GM23338 (cell line): Measurements from ENCODE around the gene FBXW11. TPM values are rescaled to one million over a fixed set of nuclear protein-coding genes. Genes with fewer than 3 reads are reported as not detected.

Experiments
- ATAC-seq: fragments of 200-7000 bp; cut with Tn5 transposase; 3 replicates; pipeline ENCODE4 v1.9.1; 2020
- DNase-seq: peaks from one replicate; pipeline ENCODE4 v3.0.0-alpha.2; 2015; ENCODE audit warnings: low spot score
- H2AFZ ChIP-seq: fragments of 200-600 bp; sonication (generic); 2 replicates; pipeline ENCODE4 v1.8.0; 2016; ENCODE audit warnings: antibody characterized with exemption, mild to moderate bottlenecking, moderate library complexity
- H3F3A ChIP-seq: fragments of 200-600 bp; sonication (generic); replicated peaks from 2 replicates; pipeline ENCODE4 v1.8.0; 2017; ENCODE audit warnings: antibody characterized with exemption, mixed run types, low read depth
- H3K27ac ChIP-seq: fragments of 200-600 bp; sonication (generic); 2 replicates; pipeline ENCODE4 v1.6.1; 2016; ENCODE audit warnings: low read depth
- H3K27me3 ChIP-seq: fragments of 200-600 bp; sonication (generic); 2 replicates; pipeline ENCODE4 v1.8.0; 2016; ENCODE audit warnings: mild to moderate bottlenecking, mixed run types, moderate library complexity; ENCODE audit not compliant: insufficient read depth
- H3K36me3 ChIP-seq: fragments of 200-600 bp; sonication (generic); 2 replicates; pipeline ENCODE4 v1.8.0; 2016; ENCODE audit warnings: mild to moderate bottlenecking; ENCODE audit not compliant: insufficient read depth
- H3K4me1 ChIP-seq: fragments of 200-600 bp; sonication (generic); 2 replicates; pipeline ENCODE4 v1.8.0; 2016; ENCODE audit warnings: mild to moderate bottlenecking, moderate library complexity; ENCODE audit not compliant: insufficient read depth
- H3K4me2 ChIP-seq: fragments of 200-600 bp; sonication (generic); 2 replicates; pipeline ENCODE4 v1.7.1; 2017; ENCODE audit warnings: mixed run types
- H3K4me3 ChIP-seq: fragments of 200-600 bp; sonication (generic); 2 replicates; pipeline ENCODE4 v1.6.1; 2016; ENCODE audit warnings: mixed run types
- H3K79me2 ChIP-seq: fragments of 200-600 bp; sonication (generic); replicated peaks from 2 replicates; pipeline ENCODE4 v1.8.0; 2017; ENCODE audit warnings: mild to moderate bottlenecking; ENCODE audit not compliant: insufficient read depth
- H3K9me2 ChIP-seq: fragments of 200-600 bp; sonication (generic); 2 replicates; pipeline ENCODE4 v1.8.0; 2017; ENCODE audit not compliant: insufficient read depth
- H4K20me1 ChIP-seq: fragments of 200-600 bp; sonication (generic); replicated peaks from 2 replicates; pipeline ENCODE4 v1.8.0; 2017; ENCODE audit warnings: mild to moderate bottlenecking; ENCODE audit not compliant: insufficient read depth
- H3K27ac Mint-ChIP-seq: 2 replicates; pipeline ENCODE4 v1.8.0; 2020; ENCODE audit warnings: inconsistent platforms, mild to moderate bottlenecking, moderate library complexity, mixed read lengths
- H3K27me3 Mint-ChIP-seq: 3 replicates; pipeline ENCODE4 v1.8.0; 2022; ENCODE audit warnings: low read depth, mild to moderate bottlenecking, moderate library complexity, mixed read lengths, inconsistent platforms; ENCODE audit not compliant: insufficient read depth, poor library complexity
- H3K36me3 Mint-ChIP-seq: 3 replicates; pipeline ENCODE4 v1.8.0; 2021; ENCODE audit warnings: low read depth, mild to moderate bottlenecking, inconsistent platforms, moderate library complexity, mixed read lengths
- H3K4me1 Mint-ChIP-seq: 3 replicates; pipeline ENCODE4 v1.8.0; 2020; ENCODE audit warnings: mild to moderate bottlenecking, inconsistent platforms, mixed read lengths
- H3K4me3 Mint-ChIP-seq: 3 replicates; pipeline ENCODE4 v1.8.0; 2021; ENCODE audit warnings: moderate library complexity, mild to moderate bottlenecking, inconsistent platforms, mixed read lengths
- H3K9me3 Mint-ChIP-seq: 3 replicates; pipeline ENCODE4 v1.8.0; 2020; ENCODE audit warnings: moderate library complexity, mild to moderate bottlenecking, inconsistent platforms, mixed read lengths
- CREB1 ChIP-seq: fragments of 250-450 bp; sonication (Bioruptor Pico); IDR thresholded peaks from 2 replicates; pipeline ENCODE4 v1.5.0; 2020; ENCODE audit warnings: low read depth, mild to moderate bottlenecking, moderate library complexity
- EZH2 ChIP-seq: fragments of 200-600 bp; sonication (generic); IDR thresholded peaks from one replicate; pipeline ENCODE4 v1.8.0; 2017; ENCODE audit warnings: antibody characterized with exemption, mild to moderate bottlenecking, low read depth; ENCODE audit not compliant: unreplicated experiment
- EZH2phosphoT487 ChIP-seq: fragments of 200-600 bp; sonication (generic); IDR thresholded peaks from one replicate; pipeline ENCODE4 v1.8.1; 2018; ENCODE audit warnings: antibody characterized with exemption; ENCODE audit not compliant: unreplicated experiment
- JUNB ChIP-seq: IDR thresholded peaks from one replicate; pipeline ENCODE4 v1.6.1; 2016; ENCODE audit warnings: antibody characterized with exemption; ENCODE audit not compliant: unreplicated experiment
- NANOG ChIP-seq: IDR thresholded peaks from 2 replicates; pipeline ENCODE4 v1.6.1; 2016; ENCODE audit warnings: antibody characterized with exemption, borderline replicate concordance
- POLR2AphosphoS5 ChIP-seq: IDR thresholded peaks from 2 replicates; pipeline ENCODE4 v1.6.1; 2016; ENCODE audit warnings: antibody characterized with exemption, low read depth
- ZNF114 ChIP-seq: fragments of 250-450 bp; sonication (Bioruptor Pico); IDR thresholded peaks from 2 replicates; pipeline ENCODE4 v1.5.0; 2020; ENCODE audit warnings: mild to moderate bottlenecking, moderate library complexity
- ZNF331 ChIP-seq: fragments of 250-450 bp; sonication (Bioruptor Pico); IDR thresholded peaks from 2 replicates; pipeline ENCODE4 v1.5.0; 2020; ENCODE audit warnings: low read depth, mild to moderate bottlenecking, moderate library complexity
- ZNF462 ChIP-seq: fragments of 250-450 bp; sonication (Bioruptor Pico); IDR thresholded peaks from 2 replicates; pipeline ENCODE4 v1.5.0; 2020; ENCODE audit warnings: mild to moderate bottlenecking, moderate library complexity
- polyA plus RNA-seq: library from polyadenylated mRNA; unstranded; fragments of >200 nt; fragmentation: Nextera tagmentation; extraction: Ambion mirVana; gene quantifications from 2 replicates; pipeline ENCODE4 v1.2.1, GENCODE V29; 2016
- total RNA-seq: library from RNA; depleted of rRNA; stranded (reverse); fragments of >200 nt; shearing (Covaris generic); gene quantifications from 2 replicates; pipeline ENCODE4 v1.2.3, GENCODE V29; 2014
- TF ChIP-seq, protein P1 (sequence below), 2 experiments: fragments of 200-600 bp in 1 of 2; sonication (generic) in 1 of 2; conservative IDR thresholded peaks; 2 replicates each; pipeline versions ENCODE4 v1.5.1 to v1.6.1; 2016 to 2017; ENCODE audit warnings: antibody characterized with exemption in 2 of 2, low read depth in 2 of 2, mild to moderate bottlenecking in 2 of 2, moderate library complexity in 1 of 2
- TF ChIP-seq, protein P2 (sequence below): IDR thresholded peaks from 2 replicates; pipeline ENCODE4 v1.6.1; 2016; ENCODE audit warnings: antibody characterized with exemption

Gene FBXW11
- total and polyA plus RNA-seq, 2 experiments from 2014 or later = 45.0 to 88.0 TPM

GRCh38 chr5:171914726-171915338, 91.6 kb downstream of the FBXW11 start (continued):
- TF ChIP-seq ZNF331 (CRISPR knock-in tag) (no peak), NANOG (no peak), JUNB (no peak), EZH2 (no peak)

DNA sequence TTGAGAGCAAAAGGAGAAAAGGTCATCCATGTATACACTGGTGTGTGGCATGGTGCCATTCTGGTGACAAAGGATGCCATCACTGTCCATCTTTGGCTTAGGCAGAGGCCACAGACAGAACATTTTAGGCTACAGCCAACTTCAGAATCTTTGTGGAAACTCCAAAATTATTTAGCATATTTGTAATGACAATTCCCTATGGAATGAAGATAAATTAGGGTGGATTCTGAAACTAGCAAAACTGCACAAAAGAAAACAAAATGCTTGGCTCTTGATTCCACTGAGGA, 92.5 kb downstream of the FBXW11 start:
- H3K36me3 Mint-ChIP-seq = peaks cover 4% of the 10 kb centered on the region; the same call in 1 of the 3 replicates
- Histone ChIP-seq H3K27me3 (no peaks in the 10 kb centered on the region), H3F3A (no peaks in the 10 kb centered on the region; the same call in 1 of the 2 replicates), H3K27ac (peak overlapping the region; percentile 64; the same call in 1 of the 2 replicates), H3K9me2 (no peaks in the 10 kb centered on the region), H3K36me3 (no peaks in the 10 kb centered on the region), H3K4me2 (no peak overlapping the region), H3K4me1 (peaks cover 46% of the 10 kb centered on the region), H4K20me1 (peaks cover 34% of the 10 kb centered on the region), H3K4me3 (no peak overlapping the region), H2AFZ (no peak overlapping the region), H3K79me2 (peaks cover 99% of the 10 kb centered on the region)
- H3K27ac Mint-ChIP-seq = peak overlapping the region; percentile 84
- DNase-seq (no peak), ATAC-seq (no peak)
- TF ChIP-seq JUNB (no peak), ZNF331 (CRISPR knock-in tag) (no peak), POLR2AphosphoS5 (no peak), ZNF462 (CRISPR knock-in tag) (no peak), NANOG (no peak), ZNF114 (CRISPR knock-in tag) (no peak), EZH2 (no peak), EZH2phosphoT487 (no peak), CREB1 (no peak)
- TF ChIP-seq, protein P1, sequence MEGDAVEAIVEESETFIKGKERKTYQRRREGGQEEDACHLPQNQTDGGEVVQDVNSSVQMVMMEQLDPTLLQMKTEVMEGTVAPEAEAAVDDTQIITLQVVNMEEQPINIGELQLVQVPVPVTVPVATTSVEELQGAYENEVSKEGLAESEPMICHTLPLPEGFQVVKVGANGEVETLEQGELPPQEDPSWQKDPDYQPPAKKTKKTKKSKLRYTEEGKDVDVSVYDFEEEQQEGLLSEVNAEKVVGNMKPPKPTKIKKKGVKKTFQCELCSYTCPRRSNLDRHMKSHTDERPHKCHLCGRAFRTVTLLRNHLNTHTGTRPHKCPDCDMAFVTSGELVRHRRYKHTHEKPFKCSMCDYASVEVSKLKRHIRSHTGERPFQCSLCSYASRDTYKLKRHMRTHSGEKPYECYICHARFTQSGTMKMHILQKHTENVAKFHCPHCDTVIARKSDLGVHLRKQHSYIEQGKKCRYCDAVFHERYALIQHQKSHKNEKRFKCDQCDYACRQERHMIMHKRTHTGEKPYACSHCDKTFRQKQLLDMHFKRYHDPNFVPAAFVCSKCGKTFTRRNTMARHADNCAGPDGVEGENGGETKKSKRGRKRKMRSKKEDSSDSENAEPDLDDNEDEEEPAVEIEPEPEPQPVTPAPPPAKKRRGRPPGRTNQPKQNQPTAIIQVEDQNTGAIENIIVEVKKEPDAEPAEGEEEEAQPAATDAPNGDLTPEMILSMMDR (conservative IDR thresholded peaks at IDR 0.05; ENCODE audit: low read depth in 2 of 2) = no peak
- TF ChIP-seq, protein P2, sequence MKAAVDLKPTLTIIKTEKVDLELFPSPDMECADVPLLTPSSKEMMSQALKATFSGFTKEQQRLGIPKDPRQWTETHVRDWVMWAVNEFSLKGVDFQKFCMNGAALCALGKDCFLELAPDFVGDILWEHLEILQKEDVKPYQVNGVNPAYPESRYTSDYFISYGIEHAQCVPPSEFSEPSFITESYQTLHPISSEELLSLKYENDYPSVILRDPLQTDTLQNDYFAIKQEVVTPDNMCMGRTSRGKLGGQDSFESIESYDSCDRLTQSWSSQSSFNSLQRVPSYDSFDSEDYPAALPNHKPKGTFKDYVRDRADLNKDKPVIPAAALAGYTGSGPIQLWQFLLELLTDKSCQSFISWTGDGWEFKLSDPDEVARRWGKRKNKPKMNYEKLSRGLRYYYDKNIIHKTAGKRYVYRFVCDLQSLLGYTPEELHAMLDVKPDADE = no peak
- peaks cover 41% of the 10 kb centered on the region for H3K4me1 Mint-ChIP-seq
- H3K9me3 Mint-ChIP-seq = no peaks in the 10 kb centered on the region
- H3K4me3 Mint-ChIP-seq = no peak overlapping the region
- no peaks in the 10 kb centered on the region for H3K27me3 Mint-ChIP-seq
